Measurements from ENCODE around the gene LAMTOR4. TPM values are rescaled to one million over a fixed set of nuclear protein-coding genes. Genes with fewer than 3 reads are reported as not detected.
"Not testable (repeated sequence)": the region's sequence is repeated elsewhere in the genome, so short reads cannot be mapped to it uniquely, and the experiment has no call there.

The LAMTOR4 gene
- total RNA-seq, 1 donor from 2014 or later = 70.5 TPM

DNA sequence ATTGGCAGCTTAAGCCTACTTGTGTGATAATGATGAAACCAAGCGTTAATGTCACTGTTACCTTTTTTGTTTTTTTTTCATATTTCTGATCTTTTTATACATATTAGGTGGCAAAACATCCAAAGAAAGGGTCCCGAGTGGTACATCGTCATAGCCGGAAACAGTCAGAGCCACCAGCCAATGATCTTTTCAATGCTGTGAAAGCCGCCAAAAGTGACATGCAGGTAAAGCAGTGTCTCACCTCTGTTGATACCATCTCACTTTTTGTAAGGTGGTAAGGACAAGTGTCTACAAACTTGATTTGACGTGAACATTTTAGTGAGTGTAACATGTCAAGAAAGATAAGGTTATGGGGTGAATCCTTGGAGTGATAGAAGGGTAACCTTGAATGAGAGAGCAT lies 33.9 kb downstream of the LAMTOR4 start:
- H3K9me3 ChIP-seq (ENCODE audit: low read depth); H3K79me2 ChIP-seq (ENCODE audit: low read depth); H3K4me2 ChIP-seq; H3K27me3 Mint-ChIP-seq (ENCODE audit: insufficient read depth, low read depth); H3K9me3 Mint-ChIP-seq; DNase-seq (ENCODE audit: low spot score); H3K27ac Mint-ChIP-seq; H3K36me3 ChIP-seq; H3K9ac ChIP-seq; H3K4me3 ChIP-seq; H3F3A ChIP-seq (ENCODE audit: low read depth); H3K36me3 Mint-ChIP-seq; H4K20me1 ChIP-seq (ENCODE audit: low read depth); H3K27ac ChIP-seq; H3K4me3 Mint-ChIP-seq; H3K4me1 ChIP-seq; H3K4me1 Mint-ChIP-seq; H2AFZ ChIP-seq (replicated peaks): not testable (repeated sequence)
- peaks cover 16% of the 10 kb centered on the region for H3K27me3 ChIP-seq

DNA sequence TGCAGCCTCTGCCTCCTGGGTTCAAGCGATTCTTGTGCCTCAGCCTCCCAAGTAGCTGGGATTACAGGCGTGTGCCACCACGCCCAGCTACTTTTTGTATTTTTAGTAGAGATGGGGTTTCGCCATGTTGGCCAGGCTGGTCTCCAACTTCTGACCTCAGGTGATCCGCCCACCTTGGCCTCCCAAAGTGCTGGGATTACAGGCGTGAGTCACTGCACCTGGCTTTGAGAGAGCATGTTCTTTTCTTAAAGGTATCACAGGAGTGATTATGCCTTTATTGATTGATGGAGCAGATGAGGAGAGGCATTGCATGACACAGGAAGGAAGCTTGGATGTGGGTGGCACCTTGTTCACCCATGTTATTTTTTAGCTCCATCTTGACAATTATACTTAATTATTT lies 34.4 kb downstream of the LAMTOR4 start:
- not testable (repeated sequence) for H3F3A ChIP-seq (ENCODE audit: low read depth); H3K9ac ChIP-seq; H3K27me3 Mint-ChIP-seq (ENCODE audit: insufficient read depth, low read depth); H4K20me1 ChIP-seq (ENCODE audit: low read depth); H3K36me3 Mint-ChIP-seq; H3K36me3 ChIP-seq; H3K9me3 Mint-ChIP-seq; DNase-seq (ENCODE audit: low spot score); H3K9me3 ChIP-seq (ENCODE audit: low read depth); H3K4me1 Mint-ChIP-seq; H3K27ac ChIP-seq; H3K27ac Mint-ChIP-seq; H3K79me2 ChIP-seq (ENCODE audit: low read depth); H3K4me3 ChIP-seq; H2AFZ ChIP-seq (replicated peaks); H3K4me2 ChIP-seq; H3K4me1 ChIP-seq; H3K4me3 Mint-ChIP-seq
- H3K27me3 ChIP-seq = peaks cover 12% of the 10 kb centered on the region

- no peaks in the 10 kb centered on the region for H4K20me1 ChIP-seq (ENCODE audit: low read depth)
- peaks cover 9% of the 10 kb centered on the region for H3K4me1 Mint-ChIP-seq
- no peak overlapping the region for H3K4me3 Mint-ChIP-seq
- H3K36me3 Mint-ChIP-seq = no peaks in the 10 kb centered on the region
- TF ChIP-seq EZH2phosphoT487 (IDR thresholded peaks at IDR 0.05) (no peak), CTCF (IDR thresholded peaks at IDR 0.05) (no peak), EZH2 (IDR thresholded peaks at IDR 0.05) (no peak)
- no peak overlapping the region for H3K27ac Mint-ChIP-seq
- DNase-seq (ENCODE audit: low spot score) = no peak
- no peaks in the 10 kb centered on the region for H3K9me3 ChIP-seq (ENCODE audit: low read depth)
- no peaks in the 10 kb centered on the region for H3K36me3 ChIP-seq
- no peak overlapping the region for H2AFZ ChIP-seq (replicated peaks)
- no peak overlapping the region for H3K4me2 ChIP-seq
- H3K27me3 ChIP-seq = no peaks in the 10 kb centered on the region
- no peaks in the 10 kb centered on the region for H3F3A ChIP-seq (ENCODE audit: low read depth)
- no peak overlapping the region for H3K4me3 ChIP-seq
- peaks cover 6% of the 10 kb centered on the region for H3K27me3 Mint-ChIP-seq (ENCODE audit: insufficient read depth, low read depth)
- H3K9me3 Mint-ChIP-seq = no peaks in the 10 kb centered on the region
- no peak overlapping the region for H3K27ac ChIP-seq
- no peaks in the 10 kb centered on the region for H3K79me2 ChIP-seq (ENCODE audit: low read depth)
- H3K4me1 ChIP-seq = peaks cover 5% of the 10 kb centered on the region
- H3K9ac ChIP-seq = no peak overlapping the region
These were observed 37.0 kb downstream of the LAMTOR4 start for GRCh38 chr7:100185726-100186125.

DNA sequence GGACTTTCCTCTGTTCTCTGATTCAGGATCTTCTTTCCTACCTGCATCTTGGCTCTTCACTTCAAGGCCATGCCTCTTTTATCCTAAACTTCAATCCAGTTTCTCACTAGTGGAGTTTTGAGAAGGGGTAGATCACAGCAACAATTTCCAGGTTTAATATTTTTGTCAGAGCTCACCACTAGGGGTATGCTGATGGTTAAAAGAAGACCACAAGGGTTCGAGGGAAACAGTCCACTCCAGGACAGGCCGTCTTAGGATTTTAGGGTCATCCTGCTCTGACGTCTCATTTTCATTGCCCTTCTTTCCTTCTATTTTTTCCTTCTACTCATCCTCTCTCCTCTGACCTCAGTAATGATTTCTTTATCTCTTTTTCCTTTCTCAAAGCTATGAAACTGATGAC lies 40.3 kb downstream of the LAMTOR4 start:
- no peaks in the 10 kb centered on the region for H3K9me3 ChIP-seq (ENCODE audit: low read depth)
- no peak overlapping the region for H2AFZ ChIP-seq (replicated peaks)
- no peaks in the 10 kb centered on the region for H3K9me3 Mint-ChIP-seq
- no peak overlapping the region for H3K27ac Mint-ChIP-seq
- H3K4me3 ChIP-seq = no peak overlapping the region
- H3K79me2 ChIP-seq (ENCODE audit: low read depth) = no peaks in the 10 kb centered on the region
- H3F3A ChIP-seq (ENCODE audit: low read depth) = no peaks in the 10 kb centered on the region
- no peak overlapping the region for H3K4me2 ChIP-seq
- H3K4me1 ChIP-seq = peaks cover 5% of the 10 kb centered on the region
- H3K9ac ChIP-seq = no peak overlapping the region
- H3K27ac ChIP-seq = no peak overlapping the region
- H3K27me3 Mint-ChIP-seq (ENCODE audit: insufficient read depth, low read depth) = peaks cover 6% of the 10 kb centered on the region
- no peaks in the 10 kb centered on the region for H3K27me3 ChIP-seq
- no peaks in the 10 kb centered on the region for H3K36me3 Mint-ChIP-seq
- H3K4me1 Mint-ChIP-seq = no peaks in the 10 kb centered on the region
- no peaks in the 10 kb centered on the region for H4K20me1 ChIP-seq (ENCODE audit: low read depth)
- no peak for DNase-seq (ENCODE audit: low spot score)
- TF ChIP-seq CTCF (IDR thresholded peaks at IDR 0.05) = peak; percentile 10
- no peak for TF ChIP-seq EZH2 (IDR thresholded peaks at IDR 0.05)
- H3K4me3 Mint-ChIP-seq = no peak overlapping the region
- H3K36me3 ChIP-seq = no peaks in the 10 kb centered on the region

Data from neural progenitor cell (in vitro differentiated cells).